H1 (cell line): ENCODE results near the gene LDLRAD4.

Experiments
- KDM1A ChIP-seq: fragments of 200-600, 300-600 bp; sonication (generic); IDR thresholded peaks from 2 replicates; pipeline ENCODE4 v1.7.1; 2016; ENCODE audit warnings: mild to moderate bottlenecking, low read length, borderline replicate concordance
- POLR2A ChIP-seq, 2 experiments: IDR thresholded peaks; 1 replicate in 1 of 2; 2 replicates in 1 of 2; pipeline ENCODE4 v1.6.1; 2011; ENCODE audit warnings: low read depth in 2 of 2, low read length in 2 of 2, mild to moderate bottlenecking in 2 of 2; ENCODE audit errors: control extremely low read depth in 1 of 2
- SIN3A ChIP-seq, 2 experiments: IDR thresholded peaks in 1 of 2; conservative IDR thresholded peaks in 1 of 2; 2 replicates each; pipeline ENCODE4 v1.6.1; 2011 to 2012; ENCODE audit warnings: low read length in 2 of 2, improper control_type of control experiment in 1 of 2, low read depth in 1 of 2, mild to moderate bottlenecking in 1 of 2

GRCh38 chr18:13420969-13421686, 202.6 kb downstream of the LDLRAD4 start:
- TF ChIP-seq KDM1A (no peak), POLR2A (IDR thresholded peaks at IDR 0.05; ENCODE audit: control extremely low read depth in 1 of 2, low read depth in 2 of 2, low read length in 2 of 2) (no peak), SIN3A (conservative IDR thresholded peaks at IDR 0.05 in 1 of 2, IDR thresholded peaks at IDR 0.05 in 1 of 2; ENCODE audit: low read depth in 1 of 2, low read length in 2 of 2) (no peak)
